ENCODE results near the gene DDX25.

Gene DDX25

GRCh38 chr11:125924384-125925007 lies 20.2 kb downstream of the DDX25 start:
- DNase-seq (ENCODE audit: low read depth): no peak
- no peak for TF ChIP-seq POLR2A (IDR thresholded peaks at IDR 0.05; ENCODE audit: extremely low read depth, insufficient read length)
- no peak for TF ChIP-seq MYC (IDR thresholded peaks at IDR 0.05; ENCODE audit: low read depth, low read length)
- TF ChIP-seq, protein P1, sequence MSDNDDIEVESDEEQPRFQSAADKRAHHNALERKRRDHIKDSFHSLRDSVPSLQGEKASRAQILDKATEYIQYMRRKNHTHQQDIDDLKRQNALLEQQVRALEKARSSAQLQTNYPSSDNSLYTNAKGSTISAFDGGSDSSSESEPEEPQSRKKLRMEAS (IDR thresholded peaks at IDR 0.05; ENCODE audit: low read depth, low read length): no peak
- TF ChIP-seq CTCF (IDR thresholded peaks at IDR 0.05; ENCODE audit: low read depth, low read length): no peak
- no peak overlapping the region for H3K4me3 ChIP-seq (ENCODE audit: low read depth, low read length)

- no peak for DNase-seq (ENCODE audit: low read depth)
- TF ChIP-seq MYC (IDR thresholded peaks at IDR 0.05; ENCODE audit: low read depth, low read length) (no peak), CTCF (IDR thresholded peaks at IDR 0.05; ENCODE audit: low read depth, low read length) (no peak), POLR2A (IDR thresholded peaks at IDR 0.05; ENCODE audit: extremely low read depth, insufficient read length) (no peak)
- TF ChIP-seq, protein P1 (IDR thresholded peaks at IDR 0.05; ENCODE audit: low read depth, low read length): no peak
- H3K4me3 ChIP-seq (ENCODE audit: low read depth, low read length): no peak overlapping the region
Measured at GRCh38 chr11:125925247-125925740, 21.0 kb downstream of the DDX25 start.

DNA sequence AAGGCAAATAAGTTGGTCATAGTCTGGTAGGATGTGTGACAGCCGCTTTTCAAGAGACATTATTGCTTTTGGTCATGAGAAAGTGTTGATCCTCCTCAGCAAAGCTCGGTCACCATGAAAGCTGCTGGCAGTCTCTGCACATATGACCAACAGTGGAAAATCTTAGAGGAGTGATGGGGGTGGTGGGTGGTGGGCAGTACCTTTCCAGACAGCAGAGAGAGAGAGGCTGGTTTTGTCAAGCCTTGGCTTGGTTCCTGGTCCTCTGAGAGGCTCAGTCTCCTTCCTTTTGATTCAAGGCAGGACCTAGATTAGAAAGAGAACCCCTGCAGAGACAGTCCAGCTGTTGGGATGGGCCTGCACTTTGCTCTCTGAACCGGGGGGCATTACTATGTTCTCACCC lies 21.5 kb downstream of the DDX25 start:
- no peak for TF ChIP-seq POLR2A (IDR thresholded peaks at IDR 0.05; ENCODE audit: extremely low read depth, insufficient read length)
- no peak overlapping the region for H3K4me3 ChIP-seq (ENCODE audit: low read depth, low read length)
- DNase-seq (ENCODE audit: low read depth): no peak

- DNase-seq (ENCODE audit: low read depth): no peak
- H3K4me3 ChIP-seq (ENCODE audit: low read depth, low read length): no peak overlapping the region
- TF ChIP-seq CTCF (IDR thresholded peaks at IDR 0.05; ENCODE audit: low read depth, low read length) (no peak), MYC (IDR thresholded peaks at IDR 0.05; ENCODE audit: low read depth, low read length) (no peak), POLR2A (IDR thresholded peaks at IDR 0.05; ENCODE audit: extremely low read depth, insufficient read length) (no peak)
- TF ChIP-seq, protein P1 (IDR thresholded peaks at IDR 0.05; ENCODE audit: low read depth, low read length): no peak
Measured at GRCh38 chr11:125926682-125927081, 22.4 kb downstream of the DDX25 start.

DNA sequence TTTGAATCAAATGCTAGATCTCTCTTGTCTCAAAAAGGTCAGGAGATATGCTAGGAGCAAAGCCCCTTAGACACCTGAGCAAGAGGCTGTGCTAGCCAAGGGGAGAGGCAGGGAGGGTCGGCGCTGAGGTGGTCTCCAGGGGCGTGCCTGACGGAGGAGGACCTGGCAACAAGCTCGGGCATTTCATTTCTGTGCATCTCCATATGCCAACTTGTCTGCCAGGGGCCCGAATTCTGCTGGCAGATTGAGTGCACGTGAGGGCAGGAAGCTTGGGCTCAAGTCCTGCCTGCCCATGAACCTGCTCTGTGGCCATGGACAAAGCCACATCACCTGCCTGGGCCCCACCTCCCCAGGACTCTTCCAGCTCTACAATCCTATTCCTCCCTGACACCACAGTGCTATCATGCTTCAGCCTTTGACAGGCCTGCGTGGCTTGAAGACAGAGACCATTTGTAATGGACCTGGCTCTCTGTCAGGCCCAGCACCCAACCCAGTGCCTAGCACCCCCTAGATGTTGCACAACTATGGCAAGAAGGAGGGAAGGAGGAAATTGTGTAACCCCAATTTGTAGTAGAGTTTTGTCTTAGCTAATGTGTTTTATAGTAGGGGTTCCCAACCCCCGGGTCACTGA lies 25.3 kb downstream of the DDX25 start:
- TF ChIP-seq CTCF (IDR thresholded peaks at IDR 0.05; ENCODE audit: low read depth, low read length) (no peak), MYC (IDR thresholded peaks at IDR 0.05; ENCODE audit: low read depth, low read length) (no peak), POLR2A (IDR thresholded peaks at IDR 0.05; ENCODE audit: extremely low read depth, insufficient read length) (no peak)
- TF ChIP-seq, protein P1 (IDR thresholded peaks at IDR 0.05; ENCODE audit: low read depth, low read length): no peak
- DNase-seq (ENCODE audit: low read depth): peak; percentile 72
- H3K4me3 ChIP-seq (ENCODE audit: low read depth, low read length): no peak overlapping the region

- no peak for DNase-seq (ENCODE audit: low read depth)
- no peak overlapping the region for H3K4me3 ChIP-seq (ENCODE audit: low read depth, low read length)
- TF ChIP-seq POLR2A (IDR thresholded peaks at IDR 0.05; ENCODE audit: extremely low read depth, insufficient read length): no peak
- TF ChIP-seq, protein P1 (IDR thresholded peaks at IDR 0.05; ENCODE audit: low read depth, low read length): no peak
- no peak for TF ChIP-seq CTCF (IDR thresholded peaks at IDR 0.05; ENCODE audit: low read depth, low read length)
- no peak for TF ChIP-seq MYC (IDR thresholded peaks at IDR 0.05; ENCODE audit: low read depth, low read length)
Measured at GRCh38 chr11:125930076-125930450, 25.8 kb downstream of the DDX25 start.

Data from NB4 (cell line).